Adipocyte (in vitro differentiated cells): ENCODE data around the gene CDK2AP2.
"Not testable (repeated sequence)": the region's sequence is repeated elsewhere in the genome, so short reads cannot be mapped to it uniquely, and the experiment has no call there.

Experiments used
- DNase-seq: peaks from one replicate; pipeline ENCODE4 v3.0.0-alpha.2; 2015; ENCODE audit warnings: low read depth
- H3K27me3 ChIP-seq: replicated peaks from 2 replicates; pipeline ENCODE4 v1.7.0; 2013; ENCODE audit warnings: mild to moderate bottlenecking, low read length, moderate library complexity; ENCODE audit not compliant: control insufficient read depth, insufficient read depth
- H3K36me3 ChIP-seq: 2 replicates; pipeline ENCODE4 v1.7.0; 2013; ENCODE audit warnings: low read length, mild to moderate bottlenecking, moderate library complexity; ENCODE audit not compliant: control insufficient read depth, insufficient read depth, severe bottlenecking
- H3K4me1 ChIP-seq: 2 replicates; pipeline ENCODE4 v1.7.0; 2013; ENCODE audit warnings: mild to moderate bottlenecking, low read length, moderate library complexity; ENCODE audit not compliant: control insufficient read depth, insufficient read depth
- H3K4me3 ChIP-seq: 2 replicates; pipeline ENCODE4 v1.7.0; 2013; ENCODE audit warnings: mild to moderate bottlenecking, low read length, moderate library complexity
- H3K9ac ChIP-seq: 2 replicates; pipeline ENCODE4 v1.7.0; 2013; ENCODE audit warnings: mild to moderate bottlenecking, low read length, moderate library complexity
- H3K9me3 ChIP-seq: 2 replicates; pipeline ENCODE4 v1.7.0; 2013; ENCODE audit warnings: mild to moderate bottlenecking, low read length, moderate library complexity; ENCODE audit not compliant: control insufficient read depth

Gene CDK2AP2, protein sequence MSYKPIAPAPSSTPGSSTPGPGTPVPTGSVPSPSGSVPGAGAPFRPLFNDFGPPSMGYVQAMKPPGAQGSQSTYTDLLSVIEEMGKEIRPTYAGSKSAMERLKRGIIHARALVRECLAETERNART

DNA sequence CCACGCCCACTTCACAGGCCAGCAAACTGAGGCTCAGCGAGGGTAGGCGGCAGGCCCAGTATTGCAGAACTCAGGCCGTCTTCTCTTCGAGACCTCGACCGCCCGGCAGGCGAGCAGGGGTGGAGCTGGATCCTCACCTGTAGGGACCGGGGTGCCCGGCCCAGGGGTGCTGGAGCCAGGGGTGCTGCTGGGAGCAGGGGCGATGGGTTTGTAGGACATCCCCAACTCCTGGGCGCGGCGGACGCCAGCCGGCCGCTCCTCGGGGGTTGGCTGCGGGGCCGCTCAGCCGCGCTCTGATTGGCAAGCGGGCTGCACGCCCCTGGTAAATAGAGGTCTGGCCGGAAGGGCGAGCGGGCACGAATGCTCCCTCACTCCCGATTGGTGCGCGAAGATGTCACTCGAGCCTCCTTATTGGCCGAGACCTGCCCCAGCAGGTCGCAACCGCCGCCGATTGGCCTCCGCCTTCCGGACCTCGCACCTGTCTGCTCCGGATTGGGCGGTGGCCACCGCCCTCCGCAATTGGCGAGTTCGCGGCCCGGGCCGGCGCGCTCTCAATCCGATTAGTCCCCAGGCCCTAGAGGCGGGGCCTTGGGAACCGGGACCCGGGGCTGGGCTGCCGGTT is at the start of gene CDK2AP2:
Gene CDK2AP2 (minus strand): TSS at position 299 of the 622 bp plus-strand sequence. CDS start 80 bp downstream, at position 219.
- H3K9me3 ChIP-seq: no peaks in the 10 kb centered on the region
- peak within 1 kb of the TSS; percentile 90 for H3K9ac ChIP-seq
- H3K4me1 ChIP-seq: peaks cover 28% of the 10 kb centered on the region
- H3K36me3 ChIP-seq: no peaks in the 10 kb centered on the region
- H3K4me3 ChIP-seq: peak within 1 kb of the TSS; percentile 93
- H3K27me3 ChIP-seq: peaks cover 11% of the 10 kb centered on the region
- DNase-seq: peak; percentile 99

DNA sequence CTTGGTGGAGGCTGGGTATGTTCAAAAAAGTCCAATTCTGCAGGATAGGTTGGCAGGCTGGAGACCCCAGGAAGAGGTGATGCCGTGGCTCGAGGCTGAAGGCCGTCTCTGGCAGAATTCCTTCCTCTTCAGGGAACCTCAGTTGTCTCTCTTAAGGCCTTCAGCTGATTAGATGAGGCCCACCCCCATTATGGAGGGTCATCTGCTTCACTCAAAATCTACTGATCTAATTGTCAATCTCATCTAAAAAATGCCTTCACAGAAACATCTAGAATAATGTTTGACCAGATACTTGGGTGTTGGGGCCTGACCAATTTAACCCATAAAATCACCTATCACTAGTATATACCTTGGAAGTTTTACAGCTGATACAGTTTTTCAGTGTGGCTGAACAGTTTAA is 48.3 kb upstream of the CDK2AP2 start:
- no peak for DNase-seq
- H3K36me3 ChIP-seq: no peaks in the 10 kb centered on the region

DNA sequence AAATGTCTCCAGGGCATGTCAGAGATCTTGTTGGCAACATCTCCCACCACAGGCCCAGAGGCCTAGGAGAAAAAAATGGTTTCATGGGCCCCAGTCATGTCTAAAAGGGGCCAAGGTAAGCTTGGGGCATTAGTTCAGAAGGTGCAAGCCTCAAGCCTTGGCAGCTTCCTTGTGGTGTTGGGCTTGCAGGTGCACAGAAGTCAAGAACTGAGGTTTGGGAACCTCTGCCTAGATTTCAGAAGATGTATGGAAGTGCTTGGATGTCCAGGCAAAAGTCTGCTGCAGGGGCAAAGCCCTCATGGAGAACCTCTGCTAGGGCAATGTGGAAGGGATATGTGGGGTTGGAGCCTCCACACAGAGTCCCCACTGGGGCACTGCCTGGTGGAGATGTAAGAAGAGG is 43.7 kb upstream of the CDK2AP2 start:
- not testable (repeated sequence) for H3K9ac ChIP-seq, H3K36me3 ChIP-seq, DNase-seq, H3K4me3 ChIP-seq, H3K9me3 ChIP-seq, H3K4me1 ChIP-seq
- H3K27me3 ChIP-seq: peaks cover 14% of the 10 kb centered on the region

More for the DNA sequence above, 48.3 kb upstream of the CDK2AP2 start:
- Histone ChIP-seq H3K9ac (no peak overlapping the region), H3K4me1 (no peaks in the 10 kb centered on the region), H3K9me3 (peaks cover 6% of the 10 kb centered on the region), H3K4me3 (no peak overlapping the region), H3K27me3 (peaks cover 10% of the 10 kb centered on the region)

DNA sequence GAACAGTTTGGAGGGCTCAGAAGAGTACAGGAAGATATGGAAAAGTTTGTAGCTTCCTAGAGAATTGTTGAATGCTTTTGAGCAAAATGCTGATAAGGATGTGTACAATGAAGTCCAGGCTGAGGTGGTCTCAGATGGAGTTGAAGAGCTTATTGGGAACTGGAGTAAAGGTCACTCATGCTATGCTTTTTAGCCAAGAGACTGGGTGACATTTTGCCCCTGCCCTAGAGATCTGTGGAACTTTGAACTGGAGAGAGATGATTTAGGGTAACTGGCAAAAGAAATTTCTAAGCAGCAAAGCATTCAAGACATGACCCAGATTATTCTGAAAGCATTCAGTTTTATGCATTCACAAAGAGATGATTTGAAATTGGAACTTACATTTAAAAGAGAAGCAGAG is 43.2 kb upstream of the CDK2AP2 start:
- Histone ChIP-seq H3K9ac (no peak overlapping the region), H3K27me3 (peaks cover 16% of the 10 kb centered on the region), H3K4me1 (no peaks in the 10 kb centered on the region), H3K36me3 (no peaks in the 10 kb centered on the region), H3K9me3 (peaks cover 6% of the 10 kb centered on the region), H3K4me3 (no peak overlapping the region)
- DNase-seq: no peak

DNA sequence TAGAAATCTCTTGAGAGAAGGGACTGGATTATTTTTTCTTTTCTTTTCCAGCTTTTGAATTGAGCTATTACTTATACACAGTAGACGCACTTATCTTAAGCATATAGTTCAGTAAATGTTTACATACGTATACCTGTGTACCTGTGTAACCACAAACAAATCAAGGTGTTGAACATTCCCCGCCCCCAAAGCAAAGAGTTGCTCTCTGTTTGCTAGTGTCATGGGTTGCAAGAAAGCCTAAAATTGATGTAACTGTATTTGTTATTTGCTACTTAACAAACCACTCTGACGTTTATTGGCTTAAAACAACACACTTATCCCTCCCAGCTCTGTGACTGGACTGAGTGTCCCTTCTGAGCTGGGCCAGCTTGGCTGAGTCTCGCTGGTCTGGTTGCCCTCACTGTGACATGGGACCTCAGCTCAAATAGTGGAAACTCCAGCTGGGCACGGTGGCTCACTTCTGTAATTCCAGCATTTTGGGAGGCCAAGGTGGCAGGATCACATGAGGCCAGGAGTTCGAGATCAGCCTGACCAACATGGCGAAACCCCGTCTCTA is 40.7 kb upstream of the CDK2AP2 start:
- no peak for DNase-seq
- Histone ChIP-seq H3K27me3 (peaks cover 16% of the 10 kb centered on the region), H3K9me3 (peaks cover 6% of the 10 kb centered on the region), H3K4me3 (no peak overlapping the region), H3K36me3 (no peaks in the 10 kb centered on the region), H3K4me1 (peaks cover 7% of the 10 kb centered on the region), H3K9ac (no peak overlapping the region)

DNA sequence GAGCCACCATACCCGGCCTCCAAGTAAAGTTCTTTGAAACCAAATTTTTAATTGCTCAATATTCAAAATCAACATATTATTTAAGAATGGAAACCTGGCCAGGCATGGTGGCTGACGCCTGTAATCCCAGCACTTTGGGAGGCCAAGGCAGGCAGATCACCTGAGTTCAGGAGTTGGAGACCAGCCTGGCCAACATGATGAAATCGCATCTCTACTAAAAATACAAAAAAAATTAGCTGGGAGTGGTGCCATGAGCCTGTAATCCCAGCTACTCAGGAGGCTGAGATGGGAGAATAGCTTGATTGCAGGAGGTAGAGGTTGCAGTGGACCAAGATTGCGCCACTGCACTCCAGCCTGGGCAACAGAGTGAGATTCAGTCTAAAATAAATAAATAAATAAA is 40.1 kb upstream of the CDK2AP2 start:
- DNase-seq, H3K36me3 ChIP-seq, H3K4me3 ChIP-seq, H3K4me1 ChIP-seq, H3K9ac ChIP-seq, H3K9me3 ChIP-seq: not testable (repeated sequence)
- H3K27me3 ChIP-seq: peaks cover 20% of the 10 kb centered on the region

DNA sequence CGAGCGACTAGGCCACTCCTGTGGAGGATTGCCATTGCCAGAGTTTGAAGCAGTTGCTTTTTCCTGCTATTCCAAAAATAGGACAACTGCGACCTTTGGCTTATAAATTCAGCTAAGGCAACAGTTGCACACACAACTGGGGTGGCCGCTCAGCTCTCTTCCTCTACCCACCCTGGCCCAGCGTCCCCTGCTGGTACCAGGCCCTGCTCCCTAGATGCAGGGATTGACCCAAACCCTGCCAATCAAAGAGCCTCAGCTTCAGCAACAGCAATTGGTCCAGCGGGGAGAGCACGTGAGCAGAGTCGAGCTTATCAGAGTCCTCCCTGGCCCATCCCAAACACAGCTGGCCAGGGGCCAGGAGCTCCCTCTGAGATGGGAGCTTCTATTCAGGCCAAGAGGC is 37.3 kb upstream of the CDK2AP2 start:
- H3K36me3 ChIP-seq: no peaks in the 10 kb centered on the region
- H3K4me1 ChIP-seq: peaks cover 7% of the 10 kb centered on the region
- H3K27me3 ChIP-seq: peaks cover 20% of the 10 kb centered on the region
- no peak for DNase-seq
- H3K9me3 ChIP-seq: no peaks in the 10 kb centered on the region
- no peak overlapping the region for H3K9ac ChIP-seq
- H3K4me3 ChIP-seq: no peak overlapping the region

DNA sequence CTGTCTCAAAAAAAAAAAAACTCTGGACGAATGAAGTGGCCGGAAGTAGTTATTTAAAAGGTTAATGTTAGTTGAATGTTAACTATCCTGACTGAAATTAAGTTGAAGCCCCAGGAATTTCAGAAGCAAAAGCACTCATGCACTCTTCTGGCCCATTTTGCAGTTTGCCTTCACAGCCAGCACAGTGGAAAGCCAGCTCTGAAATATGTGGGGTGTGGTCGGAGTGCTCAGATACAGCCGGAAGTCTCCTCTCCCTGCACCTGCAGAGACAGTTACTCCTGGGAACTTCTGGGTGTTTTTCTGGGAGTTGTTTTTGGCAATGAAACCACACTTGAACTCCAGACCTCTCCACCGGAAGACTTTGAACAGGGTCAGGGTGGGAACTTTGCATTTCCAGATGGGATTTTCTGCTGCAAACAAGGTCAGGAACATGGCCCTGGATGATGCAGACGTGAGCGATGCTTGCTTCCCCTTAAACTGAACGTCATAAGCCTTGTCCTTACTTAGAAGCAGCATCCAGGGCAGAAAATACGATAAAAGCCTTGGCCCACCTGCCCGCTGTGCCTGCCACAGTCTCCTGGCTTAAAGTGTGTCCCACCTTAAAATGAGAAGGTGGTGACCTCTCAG is 36.8 kb upstream of the CDK2AP2 start:
- Histone ChIP-seq H3K27me3 (peaks cover 17% of the 10 kb centered on the region), H3K9ac (no peak overlapping the region), H3K4me3 (no peak overlapping the region), H3K9me3 (no peaks in the 10 kb centered on the region), H3K4me1 (peaks cover 7% of the 10 kb centered on the region), H3K36me3 (no peaks in the 10 kb centered on the region)
- no peak for DNase-seq

DNA sequence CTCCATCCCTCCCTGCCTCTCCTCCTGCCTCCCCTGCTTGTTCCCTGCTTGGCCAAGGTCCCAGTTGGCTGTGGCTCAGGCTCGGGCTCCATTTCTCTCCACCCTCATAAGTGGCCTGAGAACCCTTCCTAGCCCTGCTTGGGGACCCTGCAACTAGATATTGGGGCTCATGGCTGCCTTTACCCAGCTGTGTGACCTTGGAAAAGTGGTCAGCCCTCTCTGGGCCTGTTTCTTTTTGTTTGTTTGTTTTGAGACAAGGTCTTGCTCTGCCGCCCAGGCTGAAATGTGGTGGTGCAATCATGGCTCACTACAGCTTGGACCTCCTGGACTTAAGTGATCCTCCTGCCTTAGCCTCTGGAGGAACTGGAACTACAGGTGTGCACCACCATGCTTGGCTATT is 35.6 kb upstream of the CDK2AP2 start:
- Histone ChIP-seq H3K9ac (no peak overlapping the region), H3K4me3 (no peak overlapping the region), H3K4me1 (peaks cover 7% of the 10 kb centered on the region), H3K27me3 (peaks cover 17% of the 10 kb centered on the region), H3K36me3 (no peaks in the 10 kb centered on the region), H3K9me3 (no peaks in the 10 kb centered on the region)
- DNase-seq: no peak

DNA sequence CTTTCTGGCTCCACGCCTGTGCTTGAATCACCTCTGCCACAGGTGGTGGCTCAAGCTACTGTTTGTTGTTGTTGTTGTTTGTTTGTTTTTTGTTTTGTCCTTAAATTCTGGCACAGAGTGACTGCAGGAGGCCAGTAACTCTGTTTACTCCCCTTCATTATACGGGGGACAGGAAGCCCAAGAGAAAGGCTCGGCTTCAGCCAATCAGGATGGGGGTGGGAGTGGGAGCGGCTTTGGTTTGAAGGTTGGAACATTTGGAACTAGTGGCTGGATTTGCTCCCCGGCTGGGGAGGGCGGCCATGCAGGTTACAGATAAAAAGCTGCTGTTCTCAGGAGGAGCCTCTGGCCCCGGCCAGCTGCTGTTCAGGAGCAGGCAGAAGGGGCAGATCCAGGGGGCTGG is 35.0 kb upstream of the CDK2AP2 start:
- DNase-seq: no peak
- Histone ChIP-seq H3K4me3 (no peak overlapping the region), H3K36me3 (no peaks in the 10 kb centered on the region), H3K9me3 (no peaks in the 10 kb centered on the region), H3K4me1 (peaks cover 13% of the 10 kb centered on the region), H3K27me3 (peaks cover 17% of the 10 kb centered on the region), H3K9ac (no peak overlapping the region)

DNA sequence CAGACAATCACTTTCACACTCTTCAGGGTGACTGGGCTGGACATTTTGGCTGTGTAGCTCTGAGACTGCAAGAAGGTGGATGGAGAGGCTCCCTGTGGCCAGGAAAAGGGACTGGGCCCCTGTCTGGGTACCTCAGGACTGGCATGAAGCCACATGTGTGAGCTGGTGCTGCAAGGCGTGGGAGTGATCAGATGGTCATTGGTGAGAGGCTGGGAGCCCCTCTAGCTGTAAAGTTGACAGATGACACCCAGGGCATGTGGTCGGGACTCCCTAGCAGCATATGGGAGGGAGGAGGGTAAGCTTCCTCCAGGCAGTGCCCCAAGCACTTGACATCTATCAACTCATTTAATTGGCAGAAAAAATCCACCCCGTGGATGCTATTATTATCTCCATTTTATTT is 34.2 kb upstream of the CDK2AP2 start:
- Histone ChIP-seq H3K4me3 (no peak overlapping the region), H3K27me3 (peaks cover 17% of the 10 kb centered on the region), H3K4me1 (peaks cover 14% of the 10 kb centered on the region), H3K36me3 (no peaks in the 10 kb centered on the region), H3K9me3 (no peaks in the 10 kb centered on the region), H3K9ac (no peak overlapping the region)
- no peak for DNase-seq
